ENCODE results near the gene CCDC77.

Gene CCDC77

GRCh38 chr12:480831-481816 is 79.7 kb downstream of the CCDC77 start:
- DNase-seq (ENCODE audit: low spot score), result no peak

- no peak for DNase-seq (ENCODE audit: low spot score)
Measured at GRCh38 chr12:482061-482460, 80.6 kb downstream of the CCDC77 start.

- no peak for DNase-seq (ENCODE audit: low spot score)
Measured at GRCh38 chr12:484096-484495, 82.7 kb downstream of the CCDC77 start.

DNA sequence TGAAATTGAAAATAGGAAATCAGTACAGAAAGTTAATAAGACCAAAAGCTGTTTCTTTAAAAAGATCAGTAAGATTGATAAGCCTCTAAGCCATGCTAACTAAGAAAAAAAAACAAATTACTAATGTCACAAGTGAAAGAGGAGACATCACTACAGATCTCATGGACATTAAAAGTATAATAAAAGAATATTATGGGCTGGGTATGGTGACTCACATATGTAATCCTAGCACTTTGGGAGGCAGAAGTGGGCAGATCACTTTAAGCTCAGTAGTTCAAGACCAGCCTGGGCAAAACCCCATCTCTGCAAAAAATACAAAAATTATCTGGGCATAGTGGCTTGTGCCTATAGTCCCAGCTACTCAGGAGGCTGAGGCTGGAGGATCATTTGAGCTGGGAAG is 88.8 kb downstream of the CCDC77 start:
- DNase-seq (ENCODE audit: low spot score), result no peak
